Superior temporal gyrus (tissue), 1 donor: ENCODE data around the gene EIF4B.
A peak's percentile ranks its signal among the peaks of the same experiment; 100 is the strongest.

Source experiments
- DNase-seq: peaks from one replicate; pipeline ENCODE4 v3.0.0-alpha.2; 2016; ENCODE audit errors: extremely low spot score

The EIF4B gene

DNA sequence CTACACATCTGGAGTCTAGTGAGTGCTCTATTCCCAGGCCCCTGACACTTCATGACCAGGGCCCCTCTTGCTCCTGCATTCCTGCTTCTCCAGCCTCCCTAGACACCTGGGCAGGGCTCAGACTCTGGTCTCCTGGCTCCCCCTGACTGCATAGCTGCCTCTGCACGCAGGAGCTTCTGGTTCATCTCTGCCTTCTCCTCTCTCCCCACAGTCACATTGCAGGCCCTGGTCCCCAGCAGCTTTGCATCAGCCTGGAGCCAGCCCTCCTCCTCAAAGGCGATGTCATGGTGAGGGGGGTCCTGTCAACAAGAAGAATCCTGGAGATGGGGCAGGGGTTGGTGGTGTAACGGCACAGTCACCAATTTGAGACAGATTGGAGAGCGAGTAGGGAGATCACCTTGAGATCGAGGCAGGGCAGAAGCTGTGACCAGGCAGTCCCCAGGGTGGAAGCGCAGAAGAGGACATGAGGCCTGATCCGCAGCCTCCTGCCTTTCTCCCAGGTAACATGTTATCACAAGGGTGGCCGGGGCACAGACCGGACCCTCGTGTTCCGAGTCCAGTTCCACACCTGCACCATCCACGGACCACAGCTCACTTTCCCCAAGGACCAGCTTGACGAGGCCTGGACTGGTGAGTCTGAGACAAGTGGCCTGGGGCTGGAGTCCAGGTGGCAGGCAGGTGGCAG is 51.7 kb downstream of the EIF4B start:
- no peak for DNase-seq

DNA sequence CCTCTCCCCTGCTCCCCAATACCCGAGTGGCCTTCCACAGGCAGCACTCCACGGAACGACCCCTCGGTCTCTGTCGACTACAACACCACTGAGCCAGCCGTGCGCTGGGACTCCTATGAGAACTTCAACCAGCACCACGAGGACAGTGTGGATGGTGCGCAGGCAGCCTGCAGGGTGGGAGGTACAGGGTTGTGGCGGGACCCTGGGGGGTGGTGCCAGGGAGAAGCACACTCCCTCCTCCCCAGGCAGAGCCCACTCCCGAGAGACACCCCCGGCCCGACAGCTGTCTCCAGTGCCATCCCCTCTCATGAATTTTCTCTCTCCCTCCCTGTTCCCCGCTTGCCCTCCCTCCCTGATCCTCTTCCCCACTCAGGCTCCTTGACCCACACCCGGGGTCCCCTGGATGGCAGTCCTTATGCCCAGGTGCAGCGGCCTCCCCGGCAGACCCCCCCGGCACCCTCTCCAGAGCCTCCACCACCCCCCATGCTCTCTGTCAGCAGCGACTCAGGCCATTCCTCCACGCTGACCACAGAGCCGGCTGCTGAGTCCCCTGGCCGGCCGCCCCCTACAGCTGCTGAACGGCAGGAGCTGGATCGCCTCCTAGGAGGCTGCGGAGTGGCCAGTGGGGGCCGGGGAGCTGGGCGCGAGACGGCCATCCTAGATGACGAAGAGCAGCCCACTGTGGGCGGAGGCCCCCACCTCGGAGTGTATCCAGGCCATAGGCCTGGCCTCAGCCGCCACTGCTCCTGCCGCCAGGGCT is 52.6 kb downstream of the EIF4B start:
- no peak for DNase-seq

DNA sequence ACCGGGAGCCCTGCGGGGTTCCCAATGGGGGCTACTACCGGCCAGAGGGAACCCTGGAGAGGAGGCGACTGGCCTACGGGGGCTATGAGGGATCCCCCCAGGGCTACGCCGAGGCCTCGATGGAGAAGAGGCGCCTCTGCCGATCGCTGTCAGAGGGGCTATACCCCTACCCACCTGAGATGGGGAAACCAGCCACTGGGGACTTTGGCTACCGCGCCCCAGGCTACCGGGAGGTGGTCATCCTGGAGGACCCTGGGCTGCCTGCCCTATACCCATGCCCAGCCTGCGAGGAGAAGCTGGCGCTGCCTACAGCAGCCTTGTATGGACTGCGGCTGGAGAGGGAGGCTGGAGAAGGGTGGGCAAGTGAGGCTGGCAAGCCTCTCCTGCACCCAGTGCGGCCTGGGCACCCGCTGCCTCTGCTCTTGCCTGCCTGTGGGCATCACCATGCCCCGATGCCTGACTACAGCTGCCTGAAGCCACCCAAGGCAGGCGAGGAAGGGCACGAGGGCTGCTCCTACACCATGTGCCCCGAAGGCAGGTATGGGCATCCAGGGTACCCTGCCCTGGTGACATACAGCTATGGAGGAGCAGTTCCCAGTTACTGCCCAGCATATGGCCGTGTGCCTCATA is 53.3 kb downstream of the EIF4B start:
- DNase-seq, result no peak

DNA sequence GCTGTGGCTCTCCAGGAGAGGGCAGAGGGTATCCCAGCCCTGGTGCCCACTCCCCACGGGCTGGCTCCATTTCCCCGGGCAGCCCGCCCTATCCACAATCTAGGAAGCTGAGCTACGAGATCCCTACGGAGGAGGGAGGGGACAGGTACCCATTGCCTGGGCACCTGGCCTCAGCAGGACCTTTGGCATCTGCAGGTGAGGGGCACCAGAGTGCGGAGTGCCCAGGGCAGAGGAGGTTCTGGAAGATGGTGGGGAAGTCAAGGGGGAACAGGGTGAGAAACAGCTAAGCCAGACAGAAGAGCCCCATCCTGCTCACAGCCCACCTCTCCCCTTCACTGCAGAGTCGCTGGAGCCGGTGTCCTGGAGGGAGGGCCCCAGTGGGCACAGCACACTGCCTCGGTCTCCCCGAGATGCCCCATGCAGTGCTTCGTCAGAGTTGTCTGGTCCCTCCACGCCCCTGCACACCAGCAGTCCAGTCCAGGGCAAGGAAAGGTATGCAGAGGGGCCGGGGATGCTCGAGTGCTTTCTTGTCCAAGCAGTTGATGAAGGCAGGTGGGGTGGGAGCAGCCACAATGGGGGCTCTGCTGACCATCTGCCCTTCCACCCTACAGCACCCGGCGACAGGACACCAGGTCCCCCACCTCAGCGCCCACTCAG is 53.9 kb downstream of the EIF4B start:
- no peak for DNase-seq

DNA sequence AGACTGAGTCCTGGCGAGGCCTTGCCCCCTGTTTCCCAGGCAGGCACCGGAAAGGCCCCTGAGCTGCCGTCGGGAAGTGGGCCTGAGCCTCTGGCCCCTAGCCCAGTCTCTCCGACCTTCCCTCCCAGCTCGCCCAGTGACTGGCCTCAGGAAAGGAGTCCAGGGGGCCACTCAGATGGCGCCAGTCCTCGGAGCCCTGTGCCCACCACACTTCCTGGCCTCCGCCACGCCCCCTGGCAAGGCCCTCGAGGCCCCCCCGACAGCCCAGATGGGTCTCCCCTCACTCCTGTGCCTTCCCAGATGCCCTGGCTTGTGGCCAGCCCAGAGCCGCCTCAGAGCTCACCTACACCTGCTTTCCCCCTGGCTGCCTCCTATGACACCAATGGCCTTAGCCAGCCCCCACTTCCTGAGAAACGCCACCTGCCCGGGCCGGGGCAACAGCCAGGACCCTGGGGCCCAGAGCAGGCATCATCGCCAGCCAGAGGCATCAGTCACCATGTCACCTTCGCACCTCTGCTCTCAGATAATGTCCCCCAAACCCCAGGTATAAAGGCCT is 54.5 kb downstream of the EIF4B start:
- DNase-seq, result no peak

DNA sequence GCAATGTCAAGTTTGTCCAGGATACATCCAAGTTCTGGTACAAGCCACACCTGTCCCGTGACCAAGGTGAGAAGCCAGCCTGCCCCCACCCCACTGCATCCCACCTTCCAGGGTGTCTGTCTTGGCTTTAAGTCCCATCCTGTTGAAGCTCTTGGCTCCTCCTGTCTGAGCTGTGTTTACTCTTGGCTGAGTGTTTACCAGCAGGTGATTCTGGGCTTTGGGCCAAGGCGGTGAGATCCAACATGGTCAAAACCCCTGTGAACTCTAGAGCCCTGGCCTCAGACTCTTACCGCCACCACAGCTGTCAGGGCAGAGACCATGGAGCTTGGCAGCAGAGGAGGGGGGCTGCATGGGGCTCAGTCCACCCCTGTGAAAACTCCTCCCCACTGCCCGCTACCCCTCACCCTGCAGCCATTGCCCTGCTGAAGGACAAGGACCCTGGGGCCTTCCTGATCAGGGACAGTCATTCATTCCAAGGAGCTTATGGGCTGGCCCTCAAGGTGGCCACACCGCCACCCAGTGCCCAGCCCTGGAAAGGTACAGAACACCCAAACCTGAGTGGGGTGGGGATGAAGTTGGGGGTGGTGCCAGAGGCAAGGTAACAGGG is 55.3 kb downstream of the EIF4B start:
- no peak for DNase-seq

DNA sequence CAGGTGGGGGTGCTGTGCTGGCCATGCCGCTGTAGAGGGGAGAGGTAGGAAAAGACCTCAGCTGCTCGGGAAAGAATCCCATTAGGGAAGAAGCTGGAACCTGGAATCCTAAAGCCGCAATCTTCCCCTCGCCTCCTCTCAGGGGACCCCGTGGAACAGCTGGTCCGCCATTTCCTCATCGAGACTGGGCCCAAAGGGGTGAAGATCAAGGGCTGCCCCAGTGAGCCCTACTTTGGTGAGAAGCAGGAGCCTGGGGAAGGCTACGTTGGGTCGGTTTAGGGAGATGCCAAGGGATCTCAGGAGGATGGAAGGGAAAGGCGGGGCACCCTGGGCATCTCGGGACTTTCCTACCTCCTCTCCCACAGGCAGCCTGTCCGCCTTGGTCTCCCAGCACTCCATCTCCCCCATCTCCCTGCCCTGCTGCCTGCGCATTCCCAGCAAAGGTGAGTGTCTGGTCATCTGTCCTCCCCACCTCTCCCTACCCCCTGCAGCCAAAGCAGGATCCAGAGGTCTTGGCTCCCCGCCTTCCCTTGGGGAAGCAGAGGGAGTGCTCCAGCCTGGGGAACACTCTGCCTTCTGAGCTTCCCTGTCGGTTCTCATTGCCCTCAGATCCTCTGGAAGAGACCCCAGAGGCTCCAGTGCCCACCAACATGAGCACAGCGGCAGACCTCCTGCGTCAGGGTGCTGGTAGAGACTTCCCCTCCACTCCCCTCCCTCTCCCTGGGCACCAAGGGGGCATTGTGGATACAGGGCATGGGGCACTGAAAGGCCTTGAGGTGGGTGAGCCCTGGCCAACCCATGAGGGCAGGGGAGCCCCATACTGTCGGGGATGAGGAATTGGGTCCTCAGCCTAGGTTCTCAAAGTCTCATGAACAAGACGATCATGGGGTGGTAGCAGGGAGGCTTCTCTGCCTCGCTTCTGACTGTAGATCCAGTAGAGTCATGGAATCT is 56.0 kb downstream of the EIF4B start:
- DNase-seq, result no peak

DNA sequence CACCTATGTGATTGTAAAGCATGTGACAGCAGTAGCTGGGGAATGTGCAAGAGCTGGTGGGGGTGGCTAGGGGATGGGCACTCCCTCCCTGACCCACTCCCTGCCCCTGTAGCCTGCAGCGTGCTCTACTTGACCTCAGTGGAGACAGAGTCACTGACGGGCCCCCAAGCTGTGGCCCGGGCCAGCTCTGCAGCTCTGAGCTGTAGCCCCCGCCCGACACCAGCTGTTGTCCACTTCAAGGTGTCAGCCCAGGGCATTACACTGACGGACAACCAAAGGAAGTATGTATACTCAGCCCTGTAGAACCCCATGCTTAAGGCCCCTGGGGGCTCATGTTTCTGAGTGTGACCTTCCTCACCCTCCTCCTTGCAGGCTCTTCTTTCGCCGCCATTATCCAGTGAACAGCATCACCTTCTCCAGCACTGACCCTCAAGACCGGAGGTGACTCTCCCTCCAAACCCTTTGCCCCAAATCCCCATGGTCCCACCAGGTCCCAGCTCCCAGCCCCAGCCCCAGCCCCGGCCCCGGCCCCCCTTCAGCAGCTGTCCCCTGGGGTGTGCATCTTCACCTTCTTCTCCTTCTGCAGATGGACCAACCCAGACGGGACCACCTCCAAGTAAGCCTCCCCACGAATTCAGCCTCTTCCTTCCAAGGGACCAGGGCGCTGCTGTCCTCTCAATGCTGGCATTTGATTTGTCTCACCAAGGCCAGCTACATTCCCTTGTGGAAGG is 56.9 kb downstream of the EIF4B start:
- no peak for DNase-seq

DNA sequence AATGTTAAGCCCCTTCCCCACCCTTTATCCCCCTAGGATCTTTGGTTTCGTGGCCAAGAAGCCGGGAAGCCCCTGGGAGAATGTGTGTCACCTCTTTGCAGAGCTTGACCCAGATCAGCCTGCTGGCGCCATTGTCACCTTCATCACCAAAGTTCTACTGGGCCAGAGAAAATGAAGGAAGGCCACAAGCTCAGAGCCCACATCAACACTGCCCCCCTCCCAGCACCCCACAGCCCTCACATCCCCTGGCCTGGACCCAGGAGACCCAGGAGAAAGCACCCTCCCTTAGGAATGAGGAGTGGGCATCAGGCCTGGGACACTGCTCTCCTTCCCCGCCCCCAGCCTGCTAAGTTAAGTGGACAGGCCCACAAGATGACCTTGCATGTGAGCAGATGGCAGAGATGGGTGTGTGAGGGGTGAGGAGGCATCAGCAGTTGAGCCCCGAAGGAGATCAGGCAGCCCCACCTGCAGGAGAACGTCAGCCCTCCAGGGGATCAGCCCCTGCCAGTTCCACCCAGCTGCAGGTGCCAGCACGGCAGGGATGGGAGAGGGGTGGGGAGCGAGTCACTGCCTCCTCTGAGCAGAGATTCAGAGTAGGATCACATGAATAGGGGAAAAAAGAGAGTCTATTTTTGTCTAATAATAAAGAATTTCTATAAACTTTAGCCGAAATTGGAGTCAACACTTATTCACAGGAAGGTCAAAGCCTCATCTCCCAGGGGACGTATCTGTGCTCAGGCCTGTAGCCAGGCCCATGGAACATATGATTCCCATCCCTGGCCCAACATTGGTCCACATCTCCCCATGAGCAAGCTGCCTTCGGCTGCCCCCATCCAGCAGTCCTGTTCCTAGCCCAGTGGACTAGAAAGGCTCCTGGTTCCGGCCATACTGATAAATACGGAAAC is 57.7 kb downstream of the EIF4B start:
- DNase-seq, result no peak

DNA sequence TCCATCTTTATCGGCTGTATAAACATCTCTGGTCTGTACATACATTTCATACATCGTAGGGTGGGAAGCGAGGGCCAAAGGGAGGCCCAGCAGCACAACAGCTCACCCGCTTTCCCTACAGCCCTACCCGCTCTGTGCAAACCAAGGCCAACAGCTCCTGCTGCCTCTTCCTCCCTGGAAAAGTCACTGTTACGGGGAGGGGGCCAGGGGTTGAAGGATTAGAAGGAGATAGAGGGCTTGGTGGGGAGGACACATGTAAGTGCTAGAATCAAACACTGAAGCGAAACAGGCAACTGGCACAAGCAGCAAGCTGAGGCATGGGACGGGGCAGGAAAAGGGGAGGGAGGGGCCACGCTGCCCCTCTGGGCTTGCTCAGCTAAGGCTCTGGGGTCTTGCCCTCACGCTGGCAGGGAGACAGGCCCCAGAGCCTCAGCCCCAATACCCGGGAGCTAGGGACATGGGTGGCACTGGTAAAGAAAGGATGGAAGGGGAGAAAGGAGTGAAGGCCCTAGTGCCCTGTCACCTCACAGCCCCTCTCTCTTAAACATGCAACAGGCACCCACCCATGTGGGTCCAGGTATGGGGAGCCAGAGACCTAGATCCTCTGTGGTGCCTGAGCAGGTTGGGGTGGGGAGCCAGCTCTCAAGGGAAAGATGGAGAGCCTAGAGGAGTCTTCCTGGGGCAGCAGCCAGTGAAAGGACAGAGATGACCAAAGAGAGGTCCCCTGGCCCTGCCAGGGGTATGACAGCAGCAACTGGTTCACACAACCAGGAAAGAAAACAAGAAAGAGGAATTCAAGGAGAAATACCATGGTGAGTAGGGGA is 58.6 kb downstream of the EIF4B start:
- no peak for DNase-seq

DNA sequence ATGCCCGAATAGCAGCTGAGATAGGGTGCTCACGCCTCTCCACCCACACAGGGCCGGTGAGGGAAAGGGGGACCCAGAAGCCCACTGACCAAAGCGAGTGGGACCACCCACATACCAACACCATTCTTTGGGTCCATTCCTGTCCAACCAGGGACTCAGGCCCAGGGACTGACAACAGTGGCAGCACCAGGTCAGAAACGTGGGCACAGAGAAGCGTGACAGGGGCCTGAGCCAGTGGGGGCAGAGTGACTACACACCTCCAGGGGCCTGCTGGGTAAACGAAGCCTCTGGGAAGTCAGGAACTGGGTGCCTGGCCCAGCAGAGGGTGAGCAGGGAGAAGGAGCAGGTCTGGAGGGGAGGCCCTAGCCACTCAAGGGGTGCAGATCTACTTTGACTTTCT is 59.2 kb downstream of the EIF4B start:
- DNase-seq, result no peak

DNA sequence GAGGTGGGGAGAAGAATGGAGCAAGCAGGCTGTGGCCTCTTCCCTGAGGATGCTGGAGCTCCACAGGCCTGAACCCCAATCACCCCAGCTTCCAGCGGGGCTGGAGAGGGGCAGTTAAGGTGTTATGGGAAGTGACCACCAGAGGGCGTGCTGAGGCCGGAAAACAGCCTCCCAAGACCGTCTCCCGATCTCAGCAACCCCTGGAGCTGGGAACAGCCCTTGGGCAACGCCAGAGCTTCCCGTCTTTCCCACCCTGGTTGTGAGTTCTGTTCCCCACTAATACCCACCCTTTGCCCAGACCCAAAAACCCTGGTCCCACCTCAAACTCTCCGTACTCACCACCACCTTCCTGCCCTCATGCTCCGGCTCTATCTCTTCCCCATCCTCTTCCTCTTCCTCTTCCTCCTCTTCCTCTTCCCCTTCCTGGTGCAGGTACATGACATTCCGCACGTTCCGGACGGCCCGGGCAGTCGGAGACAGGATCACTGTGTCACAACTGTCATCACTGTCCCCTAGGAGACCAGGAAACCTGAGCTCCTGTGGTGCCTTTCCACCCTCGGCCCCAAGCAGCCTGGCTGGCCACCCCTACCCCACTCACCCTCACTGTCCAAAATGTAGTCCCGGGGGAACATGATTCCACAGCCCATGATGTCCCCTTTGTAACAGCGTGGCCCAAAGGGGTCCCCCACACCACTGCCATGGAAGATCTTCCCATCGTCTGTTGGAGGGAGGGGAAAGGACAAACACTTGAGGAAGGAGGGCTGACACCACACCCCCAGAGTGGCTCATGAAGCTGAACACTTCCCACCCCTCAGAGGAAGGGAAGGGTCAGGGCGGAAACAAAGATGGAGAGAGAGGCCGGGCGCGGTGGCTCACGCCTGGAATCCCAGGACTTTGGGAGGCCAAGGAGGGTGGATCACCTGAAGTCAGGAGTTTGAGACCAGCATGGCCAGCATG is 60.0 kb downstream of the EIF4B start:
- peak; percentile 88 for DNase-seq

DNA sequence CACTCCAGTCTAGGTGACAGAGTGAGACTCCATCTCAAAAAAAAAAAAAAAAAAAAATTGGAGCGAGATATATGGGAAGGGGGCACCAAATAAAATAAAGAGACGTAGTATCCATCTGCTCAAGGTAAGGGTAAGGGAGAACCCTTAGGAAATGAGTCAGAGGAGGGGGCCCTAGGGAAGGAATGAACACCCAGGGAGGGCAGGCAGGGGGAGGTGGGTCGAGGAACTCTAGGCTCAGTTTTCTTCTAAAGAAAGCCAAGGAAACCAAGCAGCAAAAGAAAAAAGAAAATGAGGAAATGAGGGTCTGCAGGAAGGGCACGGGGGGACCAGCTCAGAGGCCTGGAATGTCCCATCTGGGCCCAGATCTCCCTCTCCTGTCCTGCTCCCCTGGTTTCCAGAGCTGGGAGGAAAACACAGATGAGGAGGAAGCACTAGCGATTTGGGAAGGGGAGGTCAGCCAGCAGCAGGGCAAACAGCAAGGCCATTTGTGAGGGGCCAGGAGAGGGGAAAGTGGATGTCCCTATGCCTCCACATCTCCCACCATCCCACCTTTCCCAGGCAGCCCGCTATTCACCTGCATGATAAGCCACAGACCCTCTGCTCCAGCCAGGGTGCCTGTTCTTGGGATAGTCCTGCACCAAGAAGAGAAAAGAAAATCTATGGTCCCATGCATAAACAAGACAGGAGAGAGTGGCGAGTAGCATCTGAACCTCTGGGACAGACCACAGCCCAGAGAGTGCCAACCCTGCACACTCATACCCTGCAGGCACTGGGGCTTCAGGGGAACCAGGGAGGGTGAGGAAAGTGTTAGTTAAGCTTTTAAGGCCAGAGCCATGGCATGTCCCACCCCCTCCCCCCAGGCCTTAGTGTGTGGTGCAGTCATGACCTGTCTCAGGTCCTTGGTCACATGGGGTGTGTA is 61.1 kb downstream of the EIF4B start:
- no peak for DNase-seq

DNA sequence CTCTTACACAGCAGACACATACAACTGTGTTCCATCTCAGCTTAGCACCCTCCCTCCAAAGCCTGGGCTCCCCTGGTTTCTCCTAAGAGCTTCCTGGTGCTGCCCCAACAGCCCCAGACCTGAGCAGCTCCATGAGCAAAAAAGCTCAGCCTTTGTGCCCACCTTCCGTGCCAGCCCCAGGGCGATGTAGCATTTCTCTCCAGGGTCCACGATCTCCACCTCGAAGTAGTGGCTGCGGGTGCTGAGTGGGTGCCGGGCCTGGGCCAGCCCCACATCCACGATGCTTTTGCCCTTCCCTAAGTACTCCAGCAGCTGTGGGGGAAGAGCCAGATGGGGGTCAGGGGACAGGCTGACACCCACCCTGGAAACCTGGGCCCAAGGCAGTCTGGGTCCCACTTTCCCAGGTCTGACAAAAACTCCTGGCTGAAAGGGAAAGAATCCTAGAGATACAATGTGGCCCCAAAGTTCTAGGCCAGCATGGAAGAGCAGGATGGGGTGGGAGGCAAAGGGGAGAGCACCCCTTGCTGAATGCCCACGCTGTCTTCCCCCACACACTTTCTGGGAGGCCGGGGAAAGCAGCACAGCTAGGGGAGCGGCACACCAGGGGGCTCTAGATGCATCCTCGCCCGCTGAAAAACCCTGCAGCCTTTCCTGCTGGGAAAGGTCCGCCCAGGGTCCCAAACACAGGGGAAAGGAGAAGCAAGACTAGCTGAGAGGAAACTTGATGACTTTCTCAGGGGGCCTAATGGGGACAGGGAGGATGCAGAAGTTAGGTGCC is 61.9 kb downstream of the EIF4B start:
- DNase-seq, result no peak
